Mucosa of stomach (tissue), 1 donor: ENCODE data around the gene RRAS.

ENCODE experiments used
- H3K27me3 ChIP-seq: one replicate; pipeline ENCODE4 v1.7.0; 2013; ENCODE audit warnings: mild to moderate bottlenecking, low read length; ENCODE audit not compliant: control insufficient read depth, insufficient read depth
- H3K36me3 ChIP-seq: one replicate; pipeline ENCODE4 v1.7.0; 2013; ENCODE audit warnings: low read length; ENCODE audit not compliant: control insufficient read depth, insufficient read depth
- H3K4me1 ChIP-seq: one replicate; pipeline ENCODE4 v1.7.0; 2013; ENCODE audit warnings: mild to moderate bottlenecking, low read length; ENCODE audit not compliant: control insufficient read depth, insufficient read depth
- H3K4me3 ChIP-seq: one replicate; pipeline ENCODE4 v1.7.0; 2013; ENCODE audit warnings: low read length
- H3K9ac ChIP-seq: one replicate; pipeline ENCODE4 v1.7.0; 2013; ENCODE audit warnings: mild to moderate bottlenecking, low read length, moderate library complexity
- H3K9me3 ChIP-seq: one replicate; pipeline ENCODE4 v1.7.0; 2013; ENCODE audit warnings: mild to moderate bottlenecking, low read length, moderate library complexity; ENCODE audit not compliant: control insufficient read depth
- donor health status: Pancreatic carcinoma.

RRAS gene

DNA sequence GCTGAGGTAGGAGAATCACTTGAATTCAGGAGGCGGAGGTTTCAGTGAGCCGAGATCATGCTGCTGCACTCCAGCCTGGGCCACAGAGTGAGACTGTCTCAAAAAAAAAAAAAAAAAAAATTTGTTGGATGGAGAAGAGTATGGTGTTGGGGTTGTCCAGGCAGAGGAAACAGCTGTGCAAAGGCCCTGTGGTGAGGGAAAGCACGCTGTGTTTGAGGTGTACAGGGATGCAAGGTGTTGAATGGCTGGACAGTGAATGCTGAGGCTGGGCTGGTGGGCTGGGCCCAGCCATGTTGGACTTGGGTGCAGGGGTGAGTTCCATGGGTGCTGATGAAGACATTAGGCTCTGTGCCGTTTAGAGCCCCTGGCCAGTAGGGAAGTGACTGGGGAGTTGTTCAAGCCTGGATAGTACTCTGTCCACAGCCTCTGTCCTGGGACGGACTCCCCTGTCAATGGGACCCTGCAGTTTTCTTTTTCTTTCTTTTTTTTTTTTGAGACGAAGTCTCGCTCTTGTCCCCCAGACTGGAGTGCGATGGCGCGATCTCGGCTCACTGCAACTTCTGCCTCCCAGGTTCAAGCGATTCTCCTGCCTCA, 30.3 kb downstream of the RRAS start:
- Histone ChIP-seq H3K27me3 (no peaks in the 10 kb centered on the region), H3K4me3 (no peak overlapping the region), H3K9me3 (no peaks in the 10 kb centered on the region), H3K4me1 (peaks cover 17% of the 10 kb centered on the region), H3K9ac (no peak overlapping the region), H3K36me3 (peaks cover under 1% of the 10 kb centered on the region)

DNA sequence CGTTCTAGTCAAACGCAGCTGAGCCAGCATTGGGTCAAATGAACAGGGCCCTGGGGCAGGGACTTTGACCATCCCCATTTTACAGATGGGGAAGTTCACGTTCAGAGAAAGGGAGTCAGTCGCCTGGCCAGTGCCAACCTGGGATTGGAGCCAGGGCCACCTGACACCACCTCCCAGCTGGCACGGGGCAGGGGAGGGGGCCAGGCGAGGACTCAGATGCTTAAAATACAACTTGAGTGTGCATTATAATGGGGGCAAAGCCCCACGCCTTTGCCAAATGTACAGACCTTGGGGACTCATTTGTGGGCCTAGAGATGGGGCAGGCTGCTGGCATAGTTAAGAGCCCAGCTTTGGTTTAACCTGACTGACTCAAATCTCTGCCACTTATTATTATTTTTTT, 34.3 kb downstream of the RRAS start:
- no peak overlapping the region for H3K4me3 ChIP-seq
- H3K9me3 ChIP-seq, result no peaks in the 10 kb centered on the region
- no peaks in the 10 kb centered on the region for H3K27me3 ChIP-seq
- H3K36me3 ChIP-seq, result no peaks in the 10 kb centered on the region
- no peaks in the 10 kb centered on the region for H3K4me1 ChIP-seq
- no peak overlapping the region for H3K9ac ChIP-seq

DNA sequence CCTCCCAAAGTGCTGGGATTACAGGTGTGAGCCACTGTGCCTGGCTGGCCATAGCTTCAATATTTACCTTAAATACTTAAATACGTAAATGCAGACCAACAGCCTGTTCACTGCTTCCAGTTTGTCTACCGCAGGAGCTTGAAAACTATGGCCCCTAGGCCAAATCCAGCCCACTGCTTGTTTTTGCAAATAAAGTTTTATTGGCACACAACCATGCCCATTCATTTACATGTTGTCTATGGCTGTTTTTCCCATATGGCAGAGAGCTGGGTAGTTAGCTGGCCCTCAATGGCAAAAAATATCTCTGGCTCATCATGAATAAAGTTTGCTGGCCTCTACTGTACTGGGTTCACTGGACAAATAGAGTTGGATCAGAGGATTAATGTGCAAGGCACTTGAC, 37.1 kb downstream of the RRAS start:
- Histone ChIP-seq H3K9ac (no peak overlapping the region), H3K36me3 (no peaks in the 10 kb centered on the region), H3K9me3 (no peaks in the 10 kb centered on the region), H3K4me1 (no peaks in the 10 kb centered on the region), H3K27me3 (no peaks in the 10 kb centered on the region), H3K4me3 (no peak overlapping the region)

DNA sequence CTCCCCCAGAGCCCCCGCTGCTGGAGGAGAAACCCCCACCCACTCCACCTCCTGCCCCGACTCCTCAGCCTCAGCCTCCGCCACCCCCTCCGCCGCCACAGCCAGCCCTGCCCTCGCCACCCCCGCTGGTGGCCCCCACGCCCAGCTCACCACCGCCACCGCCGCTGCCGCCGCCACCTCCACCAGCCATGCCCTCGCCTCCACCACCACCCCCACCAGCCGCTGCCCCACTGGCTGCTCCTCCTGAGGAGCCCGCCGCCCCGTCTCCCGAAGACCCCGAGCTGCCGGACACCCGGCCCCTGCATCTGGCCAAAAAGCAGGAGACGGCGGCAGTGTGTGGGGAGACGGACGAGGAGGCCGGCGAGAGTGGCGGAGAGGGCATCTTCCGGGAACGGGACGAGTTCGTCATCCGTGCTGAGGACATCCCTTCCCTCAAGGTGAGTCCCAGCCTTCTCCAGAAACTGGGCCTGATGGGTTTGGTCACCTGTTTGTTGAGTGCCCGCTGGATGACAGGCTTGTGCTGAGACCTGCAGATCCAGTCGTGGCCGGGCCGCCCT, 38.4 kb downstream of the RRAS start:
- Histone ChIP-seq H3K9ac (no peak overlapping the region), H3K4me1 (no peaks in the 10 kb centered on the region), H3K27me3 (no peaks in the 10 kb centered on the region), H3K9me3 (no peaks in the 10 kb centered on the region), H3K4me3 (no peak overlapping the region), H3K36me3 (no peaks in the 10 kb centered on the region)

DNA sequence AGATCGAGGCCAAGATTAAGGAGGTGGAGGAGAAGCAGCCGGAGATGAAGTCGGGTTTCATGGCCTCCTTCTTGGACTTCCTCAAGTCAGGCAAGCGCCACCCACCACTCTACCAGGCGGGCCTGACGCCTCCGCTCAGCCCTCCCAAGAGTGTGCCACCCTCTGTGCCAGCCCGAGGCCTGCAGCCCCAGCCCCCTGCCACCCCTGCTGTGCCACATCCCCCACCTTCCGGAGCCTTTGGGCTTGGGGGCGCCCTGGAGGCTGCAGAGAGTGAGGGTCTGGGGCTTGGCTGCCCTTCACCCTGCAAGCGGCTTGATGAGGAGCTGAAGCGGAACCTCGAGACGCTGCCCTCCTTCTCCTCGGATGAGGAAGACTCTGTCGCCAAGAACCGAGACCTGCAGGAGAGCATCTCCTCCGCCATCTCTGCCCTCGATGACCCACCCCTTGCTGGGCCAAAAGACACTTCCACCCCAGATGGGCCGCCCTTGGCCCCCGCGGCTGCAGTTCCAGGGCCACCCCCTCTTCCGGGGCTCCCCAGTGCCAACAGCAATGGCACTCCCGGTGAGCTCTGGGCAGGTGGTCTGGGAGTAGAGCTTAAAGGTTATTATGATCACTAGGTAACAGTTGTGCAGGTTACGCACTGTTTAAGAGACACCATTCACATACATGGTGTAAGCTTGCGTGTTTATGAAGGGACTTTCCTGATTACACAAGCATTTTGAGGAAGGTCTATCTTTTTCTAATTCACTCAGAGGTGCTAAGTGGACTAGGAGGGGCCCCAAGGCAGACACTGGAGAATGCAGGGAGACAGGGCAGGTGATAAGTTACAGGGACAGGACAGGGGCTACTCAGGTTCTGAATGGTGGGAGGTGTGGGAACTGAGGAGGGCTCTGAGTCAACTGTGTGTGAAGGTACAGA, 40.3 kb downstream of the RRAS start:
- H3K9me3 ChIP-seq, result no peaks in the 10 kb centered on the region
- H3K9ac ChIP-seq, result no peak overlapping the region
- peaks cover under 1% of the 10 kb centered on the region for H3K4me1 ChIP-seq
- H3K27me3 ChIP-seq, result no peaks in the 10 kb centered on the region
- H3K4me3 ChIP-seq, result no peak overlapping the region
- no peaks in the 10 kb centered on the region for H3K36me3 ChIP-seq

DNA sequence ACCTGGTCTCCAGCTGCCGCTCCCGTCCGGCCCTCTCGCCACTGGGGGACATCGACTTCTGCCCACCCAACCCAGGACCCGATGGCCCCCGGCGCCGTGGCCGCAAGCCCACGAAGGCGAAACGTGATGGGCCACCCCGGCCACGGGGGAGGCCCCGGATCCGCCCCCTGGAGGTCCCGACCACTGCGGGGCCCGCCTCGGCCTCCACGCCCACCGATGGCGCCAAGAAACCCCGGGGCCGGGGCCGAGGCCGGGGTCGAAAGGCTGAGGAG, 42.3 kb downstream of the RRAS start:
- no peak overlapping the region for H3K4me3 ChIP-seq
- H3K27me3 ChIP-seq, result no peaks in the 10 kb centered on the region
- no peaks in the 10 kb centered on the region for H3K9me3 ChIP-seq
- peaks cover 15% of the 10 kb centered on the region for H3K4me1 ChIP-seq
- H3K9ac ChIP-seq, result no peak overlapping the region
- no peaks in the 10 kb centered on the region for H3K36me3 ChIP-seq

DNA sequence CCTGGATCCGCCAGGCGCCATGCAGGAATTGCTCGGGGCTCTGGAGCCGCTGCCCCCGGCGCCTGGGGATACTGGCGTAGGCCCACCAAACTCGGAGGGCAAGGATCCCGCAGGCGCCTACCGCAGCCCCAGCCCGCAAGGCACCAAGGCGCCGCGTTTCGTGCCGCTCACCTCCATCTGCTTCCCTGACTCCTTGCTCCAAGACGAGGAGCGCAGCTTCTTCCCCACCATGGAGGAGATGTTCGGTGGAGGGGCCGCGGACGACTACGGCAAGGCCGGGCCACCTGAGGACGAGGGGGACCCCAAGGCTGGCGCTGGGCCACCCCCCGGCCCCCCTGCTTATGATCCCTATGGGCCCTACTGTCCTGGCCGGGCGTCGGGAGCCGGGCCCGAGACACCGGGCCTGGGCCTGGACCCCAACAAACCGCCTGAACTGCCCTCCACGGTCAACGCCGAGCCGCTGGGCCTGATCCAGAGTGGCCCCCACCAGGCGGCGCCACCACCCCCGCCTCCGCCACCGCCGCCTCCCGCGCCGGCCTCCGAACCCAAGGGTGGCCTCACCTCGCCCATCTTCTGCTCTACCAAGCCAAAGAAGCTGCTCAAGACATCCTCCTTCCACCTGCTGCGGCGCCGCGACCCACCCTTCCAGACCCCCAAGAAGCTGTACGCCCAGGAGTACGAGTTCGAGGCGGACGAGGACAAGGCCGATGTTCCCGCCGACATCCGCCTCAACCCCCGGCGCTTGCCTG, 42.8 kb downstream of the RRAS start:
- no peaks in the 10 kb centered on the region for H3K36me3 ChIP-seq
- no peak overlapping the region for H3K9ac ChIP-seq
- no peaks in the 10 kb centered on the region for H3K27me3 ChIP-seq
- H3K9me3 ChIP-seq, result no peaks in the 10 kb centered on the region
- peaks cover 20% of the 10 kb centered on the region for H3K4me1 ChIP-seq
- H3K4me3 ChIP-seq, result no peak overlapping the region

DNA sequence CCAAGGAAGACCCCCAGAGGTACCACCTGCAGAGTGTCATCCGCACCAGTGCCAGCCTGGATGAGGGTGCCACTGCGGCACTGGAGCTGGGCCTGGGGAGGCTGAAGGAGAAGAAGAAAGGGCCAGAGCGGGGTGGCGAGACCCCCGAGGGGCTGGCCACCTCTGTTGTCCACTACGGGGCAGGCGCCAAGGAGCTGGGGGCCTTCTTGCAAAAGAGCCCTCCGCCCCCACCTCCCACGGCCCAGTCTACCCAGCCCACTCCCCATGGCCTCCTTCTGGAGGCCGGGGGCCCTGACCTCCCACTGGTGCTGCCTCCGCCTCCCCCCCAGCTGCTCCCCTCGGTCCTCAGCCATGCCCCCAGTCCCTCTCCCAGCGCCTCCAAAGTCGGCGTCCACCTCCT, 43.5 kb downstream of the RRAS start:
- Histone ChIP-seq H3K4me3 (no peak overlapping the region), H3K36me3 (no peaks in the 10 kb centered on the region), H3K27me3 (no peaks in the 10 kb centered on the region), H3K9ac (no peak overlapping the region), H3K4me1 (peaks cover 20% of the 10 kb centered on the region), H3K9me3 (no peaks in the 10 kb centered on the region)

DNA sequence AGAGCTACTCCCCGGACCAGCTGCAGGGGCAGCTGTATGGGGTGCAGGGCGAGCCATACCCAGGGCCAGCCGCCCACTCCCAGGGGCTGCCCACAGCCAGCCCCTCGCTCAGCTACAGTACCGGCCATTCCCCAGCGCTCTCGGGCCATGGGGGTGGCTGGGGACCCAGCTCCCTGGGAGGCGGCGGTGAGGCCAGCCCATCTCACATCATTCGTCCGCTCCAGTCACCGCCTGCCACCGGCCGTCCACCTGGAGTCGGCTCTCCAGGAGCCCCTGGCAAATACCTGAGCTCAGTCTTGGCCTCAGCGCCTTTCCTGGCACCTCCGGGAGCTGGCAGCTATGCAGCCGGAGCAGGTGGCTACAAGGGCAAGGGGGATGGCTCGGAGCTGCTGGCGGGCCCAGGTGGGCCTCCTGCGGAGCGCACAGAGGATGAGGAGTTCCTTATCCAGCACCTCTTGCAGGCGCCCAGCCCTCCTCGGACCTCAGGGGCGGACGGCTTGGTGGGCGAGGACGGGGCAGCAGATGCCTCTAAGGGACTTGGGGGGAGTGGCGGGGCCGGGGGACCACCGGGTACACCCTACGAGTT, 44.0 kb downstream of the RRAS start:
- H3K9ac ChIP-seq, result no peak overlapping the region
- H3K4me1 ChIP-seq, result peaks cover 20% of the 10 kb centered on the region
- no peaks in the 10 kb centered on the region for H3K27me3 ChIP-seq
- H3K4me3 ChIP-seq, result no peak overlapping the region
- no peaks in the 10 kb centered on the region for H3K9me3 ChIP-seq
- no peaks in the 10 kb centered on the region for H3K36me3 ChIP-seq

DNA sequence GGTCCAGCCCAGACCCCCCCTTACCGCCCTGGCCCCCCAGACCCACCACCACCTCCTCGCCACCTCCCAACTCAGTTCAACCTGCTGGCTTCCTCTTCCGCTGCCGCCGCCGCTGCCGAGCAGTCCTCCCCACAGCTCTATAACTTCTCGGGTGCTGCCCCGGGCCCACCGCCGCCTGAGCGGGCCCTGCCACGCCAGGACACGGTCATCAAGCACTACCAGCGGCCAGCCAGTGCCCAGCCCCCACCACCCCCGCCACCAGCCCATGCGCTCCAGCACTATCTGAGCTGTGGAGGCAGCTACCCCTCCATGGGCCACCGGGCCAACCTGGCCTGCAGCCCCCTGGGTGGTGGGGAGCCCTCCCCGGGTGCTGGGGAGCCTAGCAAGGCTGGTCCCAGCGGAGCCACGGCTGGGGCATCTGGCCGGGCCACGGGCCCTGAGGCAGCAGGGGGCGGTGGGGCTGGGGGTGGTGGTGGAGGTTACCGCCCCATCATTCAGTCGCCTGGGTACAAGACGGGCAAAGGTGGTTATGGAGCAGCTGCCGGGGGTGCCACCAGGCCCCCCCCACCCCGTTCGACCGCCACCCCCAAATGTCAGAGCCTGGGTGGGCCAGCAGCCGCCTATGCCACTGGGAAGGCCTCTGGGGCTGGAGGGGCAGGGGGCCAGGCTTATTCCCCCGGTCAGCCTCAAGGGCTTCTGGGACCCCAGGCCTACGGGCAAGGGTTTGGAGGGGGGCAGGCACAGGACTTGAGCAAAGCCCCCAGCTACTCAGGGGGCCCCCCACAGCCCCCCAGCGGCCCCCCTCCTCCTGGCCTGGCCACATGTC, 44.7 kb downstream of the RRAS start:
- H3K9ac ChIP-seq, result no peak overlapping the region
- H3K27me3 ChIP-seq, result no peaks in the 10 kb centered on the region
- H3K9me3 ChIP-seq, result no peaks in the 10 kb centered on the region
- no peak overlapping the region for H3K4me3 ChIP-seq
- peaks cover 20% of the 10 kb centered on the region for H3K4me1 ChIP-seq
- no peaks in the 10 kb centered on the region for H3K36me3 ChIP-seq

DNA sequence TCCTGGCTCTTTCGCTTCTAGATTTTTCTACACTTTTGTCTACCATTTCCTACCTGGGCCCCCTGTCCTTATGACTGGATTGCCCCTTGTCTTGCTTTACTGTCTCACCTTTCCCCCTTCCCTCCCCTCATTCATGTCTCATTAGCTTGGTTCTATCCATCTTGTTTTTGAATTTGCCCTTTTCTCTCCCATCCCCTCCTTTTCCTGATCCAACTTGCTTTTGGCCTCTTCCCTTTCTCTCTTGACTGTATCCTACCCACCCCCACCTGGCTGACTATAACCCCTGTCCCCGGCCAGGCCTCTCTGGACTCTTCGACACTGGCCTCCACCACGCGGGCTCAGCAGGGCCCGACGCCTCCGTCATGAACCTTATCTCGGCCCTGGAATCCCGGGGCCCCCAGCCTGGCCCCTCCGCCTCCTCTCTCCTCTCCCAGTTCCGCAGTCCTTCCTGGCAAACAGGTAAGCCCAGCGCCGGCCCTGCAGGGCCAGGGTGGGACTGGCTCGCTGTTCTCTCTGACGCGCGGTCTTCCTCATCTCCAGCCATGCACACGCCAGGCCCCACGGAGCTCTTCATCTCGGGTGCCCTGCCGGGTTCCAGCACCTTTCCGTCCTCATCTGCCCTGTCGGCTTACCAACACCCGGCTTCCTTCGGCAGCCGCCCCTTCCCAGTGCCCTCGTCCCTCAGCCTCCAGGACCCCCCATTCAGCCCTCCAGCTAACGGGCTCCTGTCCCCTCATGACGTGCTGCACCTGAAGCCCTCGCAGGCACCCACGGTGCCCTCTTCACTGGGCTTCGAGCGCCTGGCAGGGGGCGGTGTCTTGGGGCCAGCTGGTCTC, 45.6 kb downstream of the RRAS start:
- Histone ChIP-seq H3K27me3 (no peaks in the 10 kb centered on the region), H3K4me3 (no peak overlapping the region), H3K36me3 (no peaks in the 10 kb centered on the region), H3K9me3 (no peaks in the 10 kb centered on the region), H3K9ac (peak overlapping the region; percentile 59), H3K4me1 (peaks cover 20% of the 10 kb centered on the region)
